HG02623 (cell line): ENCODE results near the gene LCN6.
"Not testable (repeated sequence)": the region's sequence is repeated elsewhere in the genome, so short reads cannot be mapped to it uniquely, and the experiment has no call there.

Experiments used
- ATAC-seq: cut with Tn5 transposase; IDR thresholded peaks from one replicate; pipeline ENCODE4 v1.9.1; 2021; ENCODE audit warnings: moderate library complexity; ENCODE audit not compliant: unreplicated experiment

LCN6 gene

DNA sequence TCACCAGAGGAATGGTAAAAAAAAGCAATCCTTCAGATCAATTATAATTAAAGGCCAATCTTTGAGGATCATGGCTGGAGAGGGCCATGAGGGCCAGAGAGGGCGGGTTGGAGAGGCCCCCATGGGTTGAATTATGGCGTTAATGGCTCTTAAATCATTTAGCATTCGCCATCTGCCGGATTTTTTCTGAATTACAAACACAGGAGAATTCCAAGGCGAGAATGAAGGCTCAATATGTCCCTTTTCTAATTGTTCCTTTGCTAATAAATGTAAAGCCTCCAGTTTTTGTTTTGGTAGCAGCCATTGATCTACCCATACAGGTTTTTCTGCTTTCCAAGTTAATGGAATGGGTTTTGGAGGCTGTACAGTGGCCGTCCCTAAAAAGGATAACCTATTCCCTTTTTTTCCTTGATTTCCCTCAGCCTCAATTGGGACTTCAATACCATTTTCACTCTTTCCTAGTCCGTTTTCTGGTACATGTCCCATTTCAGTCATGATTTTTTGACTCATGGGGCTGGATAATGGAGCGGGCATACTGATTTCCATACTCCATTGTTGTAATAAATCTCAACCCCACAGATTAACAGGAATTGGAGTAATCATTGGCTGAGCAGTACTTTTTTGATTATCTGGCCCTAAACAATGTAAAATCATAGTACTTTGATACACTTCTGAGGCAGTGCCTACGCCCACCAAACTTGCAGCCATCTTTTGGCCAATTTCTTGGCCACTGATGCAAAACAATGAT is 36.1 kb upstream of the LCN6 start:
- ATAC-seq, result no peak

GRCh38 chr9:136782452-136782851 is 34.1 kb upstream of the LCN6 start:
- ATAC-seq, result no peak

DNA sequence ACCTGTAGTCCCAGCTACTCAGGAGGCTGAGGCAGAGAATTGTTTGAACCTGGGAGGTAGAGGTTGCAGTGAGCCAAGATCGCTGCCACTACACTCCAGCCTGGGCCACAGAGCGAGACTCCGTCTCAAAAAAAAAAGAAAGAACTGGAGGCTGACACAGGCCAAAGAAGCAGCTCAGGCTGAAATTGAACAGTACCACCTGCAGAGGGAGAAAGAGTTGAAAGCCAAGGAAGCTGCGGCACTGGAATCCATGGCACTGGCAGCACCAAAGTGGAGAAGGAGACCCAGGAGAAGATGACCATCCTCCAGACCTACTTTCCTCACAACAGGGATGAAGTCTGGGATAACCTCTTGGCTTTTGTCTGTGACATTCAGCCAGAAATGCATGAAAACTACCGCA is 31.5 kb upstream of the LCN6 start:
- no peak for ATAC-seq

GRCh38 chr9:136777359-136777758 is 29.0 kb upstream of the LCN6 start:
- no peak for ATAC-seq

GRCh38 chr9:136776947-136777346 is 28.6 kb upstream of the LCN6 start:
- no peak for ATAC-seq

DNA sequence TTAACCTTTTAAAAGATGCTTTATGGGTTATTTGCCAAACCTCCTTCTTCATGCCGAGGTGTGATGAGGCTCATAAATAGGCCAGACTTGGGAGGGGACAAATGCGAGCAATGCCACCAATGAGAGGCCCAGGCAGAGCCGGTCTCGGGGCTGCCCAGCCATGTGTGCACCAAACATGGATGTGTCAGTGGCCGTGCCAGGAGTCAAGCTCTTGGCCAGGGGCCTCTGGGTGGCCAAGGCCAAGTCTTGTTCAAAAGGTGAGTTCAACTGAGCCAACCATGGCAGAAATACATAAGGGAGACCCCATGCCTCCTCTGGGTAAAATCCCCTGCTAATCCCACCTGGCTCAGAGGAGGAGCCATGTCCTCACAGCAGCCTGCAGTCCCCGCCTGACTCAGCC is 26.9 kb upstream of the LCN6 start:
- ATAC-seq, result no peak

DNA sequence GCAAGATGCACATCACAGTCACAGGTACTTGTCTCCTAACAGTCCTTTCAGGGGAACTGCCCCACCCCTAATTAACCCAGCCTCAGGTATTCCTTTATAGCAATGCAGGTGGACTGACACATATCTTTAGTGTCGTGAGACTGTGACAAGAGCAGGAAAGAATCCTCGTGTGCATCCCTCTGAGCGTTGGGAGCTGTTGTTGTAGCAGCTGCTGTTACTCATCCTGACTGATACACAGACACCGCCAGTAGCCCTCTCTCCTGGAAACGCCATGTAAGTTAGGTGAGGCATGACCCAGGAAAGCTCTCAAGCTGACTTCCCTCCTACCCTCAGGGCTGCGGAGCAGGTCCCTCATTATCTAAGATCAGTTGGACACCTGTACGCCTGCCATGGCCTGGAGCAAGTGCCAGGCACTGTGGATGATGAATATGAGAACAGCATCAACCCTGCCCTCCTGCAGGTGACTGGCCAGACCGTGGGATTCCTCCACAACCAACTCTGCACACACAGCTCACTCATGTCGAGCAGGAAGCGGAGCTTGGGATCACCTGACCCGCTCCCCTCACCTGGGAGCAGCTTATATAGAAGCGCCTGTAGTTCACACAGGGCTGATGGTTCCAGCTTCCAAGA is 26.2 kb upstream of the LCN6 start:
- ATAC-seq, result no peak

DNA sequence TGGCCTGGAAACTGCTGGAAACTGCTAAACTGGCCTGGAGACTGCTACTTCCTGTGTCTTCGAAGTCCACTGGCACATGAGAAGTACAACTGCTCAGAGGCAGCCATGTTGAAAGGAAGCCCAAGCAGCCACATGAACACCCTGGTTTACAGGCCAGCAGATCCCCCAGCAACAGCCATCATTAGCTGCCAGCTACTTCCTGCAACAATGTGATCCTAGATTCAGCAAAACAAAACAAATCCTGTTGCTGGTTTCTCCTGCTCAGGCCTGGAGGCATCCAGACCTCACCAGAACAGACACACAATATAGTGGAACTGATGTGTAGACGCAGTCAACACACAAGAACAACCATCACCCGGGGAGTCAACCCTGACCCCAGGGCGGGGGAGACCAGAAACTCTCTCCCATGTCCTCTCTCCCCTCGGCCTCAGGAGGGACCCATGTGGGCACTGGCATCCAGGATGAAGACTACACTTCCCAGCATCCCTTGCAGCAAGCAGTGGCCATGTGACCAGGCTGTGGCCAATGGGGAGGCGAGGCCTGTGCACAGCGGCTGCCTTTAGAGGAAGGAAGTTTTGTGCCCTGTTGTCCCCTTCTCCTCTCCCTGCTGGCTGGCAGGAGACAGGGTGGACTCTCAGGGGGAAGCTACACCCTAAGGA is 25.2 kb upstream of the LCN6 start:
- no peak for ATAC-seq

- no peak for ATAC-seq
Measured at GRCh38 chr9:136771907-136772415, 23.6 kb upstream of the LCN6 start.

- no peak for ATAC-seq
Measured at GRCh38 chr9:136769710-136770191, 21.4 kb upstream of the LCN6 start.

DNA sequence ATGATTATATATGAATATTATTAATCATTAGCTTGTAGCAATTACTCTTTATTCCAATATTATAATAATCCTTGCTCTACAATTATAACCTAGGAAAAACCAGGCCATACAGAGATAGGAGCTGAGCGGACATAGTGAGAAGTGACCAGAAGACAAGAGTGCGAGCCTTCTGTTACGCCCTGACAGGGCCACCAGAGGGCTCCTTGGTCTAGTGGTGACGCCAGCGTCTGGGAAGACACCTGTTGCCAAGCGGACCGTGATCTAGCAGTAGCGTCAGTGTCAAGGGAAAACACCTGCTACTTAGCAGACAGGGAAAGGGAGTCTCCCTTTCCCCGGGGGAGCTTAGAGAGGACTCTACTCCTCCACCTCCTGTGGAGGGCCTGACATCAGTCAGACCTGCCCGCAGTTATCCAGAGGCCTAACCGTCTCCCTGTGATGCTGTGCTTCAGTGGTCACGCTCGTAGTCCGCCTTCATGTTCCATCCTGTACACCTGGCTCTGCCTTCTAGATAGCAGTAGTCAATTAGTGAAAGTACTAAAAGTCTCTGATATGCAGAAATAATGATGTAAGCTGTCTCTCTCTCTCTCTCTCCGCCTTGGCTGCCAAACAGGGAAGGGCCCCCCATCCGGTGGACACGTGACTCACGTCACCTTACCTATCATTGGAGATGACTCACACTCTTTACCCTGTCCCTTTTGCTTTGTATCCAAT is 18.2 kb upstream of the LCN6 start:
- not testable (repeated sequence) for ATAC-seq

DNA sequence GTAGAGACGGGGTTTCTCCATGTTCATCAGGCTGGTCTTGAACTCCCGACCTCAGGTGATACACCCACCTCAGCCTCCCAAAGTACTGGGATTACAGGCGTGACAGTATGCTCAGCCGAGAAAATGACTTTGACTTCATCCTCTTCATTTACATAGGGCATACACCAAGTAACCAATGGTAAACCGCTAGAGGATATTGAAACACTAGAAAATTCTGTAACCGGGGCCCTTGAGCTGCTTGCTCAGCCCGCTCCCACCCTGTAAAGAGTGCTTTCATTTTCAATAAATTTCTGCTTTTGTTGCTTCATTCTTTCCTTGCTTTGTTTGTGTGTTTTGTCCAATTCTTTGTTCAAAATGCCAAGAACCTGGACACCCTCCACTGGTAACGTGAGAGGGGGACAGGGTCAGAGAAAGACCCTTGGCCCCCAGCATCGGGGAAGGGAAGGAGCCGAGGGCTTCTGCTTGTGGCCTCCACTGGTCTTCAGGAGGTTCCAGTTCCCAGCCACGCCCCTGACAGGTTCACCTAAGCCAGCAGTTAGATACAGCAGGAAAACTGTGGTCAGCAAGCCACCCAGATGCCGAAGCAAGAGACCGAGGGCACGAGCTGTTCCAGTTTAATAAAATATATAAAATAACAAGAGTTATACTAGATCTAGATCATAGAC is 17.6 kb upstream of the LCN6 start:
- ATAC-seq, result not testable (repeated sequence)

DNA sequence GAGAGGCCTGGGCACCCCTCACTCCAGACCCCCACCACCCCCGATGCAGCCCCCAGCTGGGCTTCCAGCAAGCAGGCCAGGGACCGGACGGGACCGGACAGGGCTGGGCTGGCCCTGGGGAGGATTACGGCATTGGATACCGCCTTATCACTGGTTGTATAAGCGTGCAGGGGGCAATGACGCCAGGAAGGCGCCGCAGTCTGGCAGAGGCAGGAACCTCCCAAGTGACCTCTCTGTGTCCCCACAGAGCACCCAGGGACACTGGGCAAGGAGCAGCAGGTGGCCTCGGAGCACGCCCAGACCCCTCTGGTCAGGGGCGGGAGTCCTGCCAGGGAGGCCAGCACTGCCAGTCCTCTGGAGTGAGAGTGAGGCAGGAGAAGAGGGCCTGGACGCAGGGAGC is 16.7 kb upstream of the LCN6 start:
- ATAC-seq, result no peak

GRCh38 chr9:136764301-136764891 is 16.1 kb upstream of the LCN6 start, which contains the start of gene LCN15:
Gene LCN15, minus strand, starts transcription at chr9:136764518. Its CDS starts 30 bp downstream, at chr9:136764488.
- no peak for ATAC-seq

GRCh38 chr9:136763649-136764035 is 15.3 kb upstream of the LCN6 start:
- no peak for ATAC-seq

DNA sequence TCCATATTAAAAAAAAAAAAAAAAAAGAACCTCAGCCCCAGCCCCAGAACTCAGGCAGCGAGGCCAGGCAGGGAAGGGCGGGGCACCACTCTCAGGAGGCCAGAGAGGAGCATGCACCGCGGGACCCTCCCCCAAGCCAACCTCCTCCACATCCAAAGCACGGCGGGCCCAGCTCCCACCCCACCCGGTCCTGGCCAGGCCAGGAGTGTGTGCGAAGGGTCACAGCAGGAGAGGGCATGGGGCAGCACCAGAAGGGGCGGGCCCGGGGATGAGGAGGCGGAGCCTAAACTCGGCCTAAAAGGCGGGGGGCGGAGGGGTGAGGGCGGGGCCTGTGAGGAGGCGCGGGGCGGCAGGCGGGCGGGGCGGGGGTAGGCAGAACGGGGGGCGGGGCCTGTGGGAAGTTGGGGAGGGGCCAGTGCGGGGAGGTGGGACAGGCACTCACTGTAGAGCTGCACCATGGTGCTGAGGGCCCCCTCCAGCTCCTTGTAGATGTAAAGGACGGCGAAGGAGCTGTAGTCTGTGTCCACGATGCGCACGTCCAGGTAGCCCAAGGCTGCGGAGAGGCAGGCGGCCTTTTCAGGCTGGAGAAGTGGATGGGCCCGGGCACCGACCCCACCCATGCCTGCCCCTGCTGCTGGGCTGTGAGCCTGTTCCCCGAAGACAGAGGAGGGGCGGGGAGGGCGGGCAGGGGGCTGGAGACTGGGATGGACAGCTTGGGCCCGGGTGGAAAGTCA is 14.8 kb upstream of the LCN6 start:
- ATAC-seq, result no peak

DNA sequence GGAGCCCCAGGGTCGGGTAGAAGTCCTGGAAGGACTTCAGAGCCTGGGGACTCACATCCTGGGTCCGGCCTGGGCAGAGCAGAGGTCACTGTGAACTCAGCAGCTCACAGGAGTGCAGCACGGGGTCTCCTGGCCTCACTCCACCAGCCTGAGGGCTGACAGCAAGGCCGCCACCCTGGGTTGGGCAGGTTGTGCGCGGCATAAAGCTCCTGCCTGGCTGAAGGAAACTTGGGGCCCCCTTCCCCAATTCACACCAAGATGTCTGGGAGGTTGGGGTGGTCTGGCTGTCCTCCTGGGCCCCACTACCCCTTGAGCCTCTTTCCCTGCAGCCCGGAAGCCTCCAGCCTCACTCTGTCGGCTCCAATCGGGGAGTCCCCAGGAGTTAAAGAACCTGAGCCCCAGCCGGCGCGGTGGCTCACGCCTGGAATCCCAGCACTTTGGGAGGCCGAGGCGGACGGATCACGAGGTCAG is 13.9 kb upstream of the LCN6 start:
- no peak for ATAC-seq

- no peak for ATAC-seq
Measured at GRCh38 chr9:136761545-136761981, 13.2 kb upstream of the LCN6 start.

- ATAC-seq, result not testable (repeated sequence)
Measured at GRCh38 chr9:136760834-136761544, 12.7 kb upstream of the LCN6 start.
